GM18907 (cell line): ENCODE data around the gene FNDC3B.

Experiments used
- ATAC-seq: cut with Tn5 transposase; IDR thresholded peaks from one replicate; pipeline ENCODE4 v1.9.1; 2021; ENCODE audit warnings: mild to moderate bottlenecking, moderate library complexity; ENCODE audit not compliant: unreplicated experiment

The FNDC3B gene

GRCh38 chr3:172376402-172376801 lies 337.0 kb downstream of the FNDC3B start:
- ATAC-seq = no peak

- no peak for ATAC-seq
Measured at GRCh38 chr3:172376881-172377280, 337.5 kb downstream of the FNDC3B start.

- no peak for ATAC-seq
Measured at GRCh38 chr3:172378439-172378838, 339.1 kb downstream of the FNDC3B start.

- ATAC-seq = no peak
Measured at GRCh38 chr3:172379372-172379771, 340.0 kb downstream of the FNDC3B start.

- ATAC-seq = no peak
Measured at GRCh38 chr3:172380632-172381031, 341.3 kb downstream of the FNDC3B start.

- no peak for ATAC-seq
Measured at GRCh38 chr3:172383306-172383796, 344.0 kb downstream of the FNDC3B start.

GRCh38 chr3:172384836-172385235 lies 345.5 kb downstream of the FNDC3B start:
- no peak for ATAC-seq

GRCh38 chr3:172387728-172388127 lies 348.4 kb downstream of the FNDC3B start:
- no peak for ATAC-seq

GRCh38 chr3:172388412-172389078 lies 349.2 kb downstream of the FNDC3B start:
- ATAC-seq = no peak

- no peak for ATAC-seq
Measured at GRCh38 chr3:172390792-172391191, 351.4 kb downstream of the FNDC3B start.

- no peak for ATAC-seq
Measured at GRCh38 chr3:172391592-172392302, 352.4 kb downstream of the FNDC3B start.

GRCh38 chr3:172394692-172395091 lies 355.3 kb downstream of the FNDC3B start:
- ATAC-seq = no peak

- no peak for ATAC-seq
Measured at GRCh38 chr3:172396400-172396799, 357.0 kb downstream of the FNDC3B start.

- no peak for ATAC-seq
Measured at GRCh38 chr3:172397716-172398405, 358.5 kb downstream of the FNDC3B start.

GRCh38 chr3:172398484-172398883 lies 359.1 kb downstream of the FNDC3B start:
- ATAC-seq = no peak

- no peak for ATAC-seq
Measured at GRCh38 chr3:172402090-172402489, 362.7 kb downstream of the FNDC3B start.

- ATAC-seq = no peak
Measured at GRCh38 chr3:172402892-172403643, 363.7 kb downstream of the FNDC3B start.

- no peak for ATAC-seq
Measured at GRCh38 chr3:172404237-172404962, 365.0 kb downstream of the FNDC3B start.

GRCh38 chr3:172405914-172406313 lies 366.5 kb downstream of the FNDC3B start:
- ATAC-seq = no peak

GRCh38 chr3:172407872-172408271 lies 368.5 kb downstream of the FNDC3B start:
- ATAC-seq = no peak
